ENCODE data around the gene CIT.

CIT gene

DNA sequence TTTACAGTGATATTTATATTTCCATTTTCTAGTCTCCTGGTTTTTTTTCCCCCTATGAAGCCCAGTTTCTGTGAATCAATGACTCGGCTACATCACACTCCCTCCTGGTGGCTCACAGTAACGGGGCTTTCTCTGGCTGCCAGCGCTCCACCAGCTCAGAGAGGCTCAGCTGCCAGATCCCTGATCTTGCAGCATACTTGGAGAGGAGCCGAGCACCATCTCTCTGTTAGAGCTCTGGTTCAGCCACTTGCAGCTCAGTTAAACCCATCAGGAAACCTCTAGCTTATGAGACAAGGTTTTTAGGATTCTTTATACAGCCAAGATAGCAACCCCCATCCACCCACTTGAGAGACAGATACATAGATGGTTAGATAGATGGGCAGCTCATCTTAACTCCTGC lies 74.6 kb downstream of the CIT start:
- DNase-seq (ENCODE audit: low spot score): no peak

DNA sequence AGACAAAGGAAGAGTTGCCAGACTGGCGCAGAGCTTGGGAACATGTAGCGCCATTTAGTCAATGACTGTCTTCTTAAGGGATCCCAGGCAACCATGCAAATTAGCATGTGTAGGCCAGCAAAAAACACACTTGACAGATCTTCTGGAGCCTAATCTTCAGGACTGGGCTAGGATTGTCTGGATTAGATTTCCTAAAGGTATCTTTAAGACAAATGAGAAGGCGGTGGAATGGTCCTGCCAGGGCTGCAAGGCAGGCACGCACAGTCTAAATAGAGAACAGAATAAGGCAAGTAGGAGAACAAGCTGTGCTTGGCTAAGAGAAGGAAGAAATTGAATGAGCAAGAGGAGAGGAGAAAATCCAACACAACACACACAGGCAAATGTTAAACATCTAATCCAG lies 80.0 kb downstream of the CIT start:
- DNase-seq (ENCODE audit: low spot score): no peak

DNA sequence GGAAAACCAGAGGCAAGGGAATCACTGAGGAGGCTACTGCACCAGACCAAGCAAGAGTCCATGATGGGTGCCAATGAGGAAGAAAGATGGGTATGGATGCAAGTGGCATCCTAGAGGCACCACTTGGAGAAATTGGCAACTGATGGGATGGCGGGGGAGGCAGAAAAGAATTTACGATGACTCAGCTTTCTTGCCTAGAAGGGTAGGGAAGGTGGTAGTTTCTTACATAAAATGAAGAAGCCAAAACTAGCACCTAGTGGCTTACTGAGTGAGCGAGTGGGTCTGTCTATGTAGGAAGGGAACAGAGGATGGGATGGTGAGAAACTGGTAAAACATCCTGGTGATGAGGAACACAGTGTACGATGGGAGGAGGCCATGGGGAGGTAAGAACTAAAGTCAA lies 80.8 kb downstream of the CIT start:
- no peak for DNase-seq (ENCODE audit: low spot score)

DNA sequence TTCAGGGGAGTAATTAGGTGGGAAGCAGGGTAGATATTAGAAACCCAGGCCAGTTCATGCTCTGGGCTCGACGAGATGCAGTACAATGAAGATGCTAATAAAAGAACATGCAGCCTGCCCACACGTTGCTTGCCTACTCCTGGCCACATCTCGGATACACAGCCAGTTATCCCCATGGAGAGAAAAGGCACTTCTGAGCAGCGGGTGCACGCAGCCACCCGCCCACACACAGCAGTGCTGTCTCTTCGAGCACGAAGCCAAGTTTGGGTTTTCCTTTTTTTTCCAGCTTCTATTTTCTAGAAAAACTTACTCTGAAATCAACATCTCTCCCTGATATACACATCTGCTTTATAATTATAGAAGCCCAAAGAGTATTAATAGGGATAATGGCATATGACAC lies 85.7 kb downstream of the CIT start:
- no peak for DNase-seq (ENCODE audit: low spot score)

DNA sequence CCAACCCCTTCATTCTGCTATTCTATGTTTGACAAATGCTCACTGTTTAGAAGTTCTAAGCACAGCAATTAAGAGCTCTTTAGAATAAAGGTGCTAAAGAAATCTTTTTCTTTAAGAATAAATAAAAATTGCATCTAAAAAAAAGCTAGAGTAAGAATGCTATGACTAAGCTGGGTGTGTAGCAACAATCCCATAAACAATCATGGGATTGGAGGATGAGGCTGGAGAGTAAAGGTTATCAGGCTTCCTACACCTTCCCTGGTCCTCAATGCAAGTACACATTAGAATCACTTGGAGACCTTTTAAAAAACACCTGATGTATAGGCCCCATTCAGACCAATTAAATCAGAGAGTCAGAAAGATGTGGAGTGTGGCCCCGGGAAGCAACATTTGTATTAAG lies 88.3 kb downstream of the CIT start:
- DNase-seq (ENCODE audit: low spot score): no peak

DNA sequence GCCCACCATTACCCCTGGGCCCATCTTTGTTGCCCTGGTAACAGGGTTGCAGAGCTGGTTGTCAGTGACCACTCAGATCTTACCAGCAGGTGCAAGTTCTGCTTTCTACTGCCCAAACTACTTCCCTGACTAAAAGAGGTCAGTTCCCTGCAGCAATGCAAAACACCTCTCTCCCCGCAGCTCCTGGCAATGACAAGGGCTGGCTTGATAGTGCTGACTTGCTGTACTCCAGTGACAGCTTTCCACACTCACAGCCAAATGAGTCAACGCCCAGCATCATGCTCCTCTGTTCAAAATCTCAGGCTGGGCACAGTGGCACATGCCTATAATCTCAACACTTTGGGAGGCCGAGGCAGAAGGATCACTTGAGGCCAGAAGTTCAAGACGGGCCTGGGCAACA lies 90.6 kb downstream of the CIT start:
- no peak for DNase-seq (ENCODE audit: low spot score)

DNA sequence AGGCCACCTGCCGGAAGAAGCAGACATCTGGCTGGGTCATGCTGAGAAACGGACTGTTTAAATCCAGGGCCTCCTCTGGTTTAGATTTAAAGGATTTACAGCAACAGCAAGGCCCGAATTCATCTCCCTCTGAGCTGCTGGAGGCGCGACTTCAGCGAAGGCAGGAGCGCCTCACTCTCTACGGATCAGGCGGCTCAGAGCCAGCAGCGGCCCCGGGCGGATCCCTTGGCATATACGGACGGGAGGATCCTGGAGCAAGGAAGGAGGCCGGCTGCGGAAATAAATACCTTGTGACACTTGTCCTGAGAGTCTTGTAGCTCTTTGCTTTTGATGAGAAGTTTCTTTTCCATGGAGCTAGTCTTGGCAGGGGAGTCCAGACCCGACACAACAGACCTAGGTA lies 92.4 kb downstream of the CIT start:
- no peak for DNase-seq (ENCODE audit: low spot score)

DNA sequence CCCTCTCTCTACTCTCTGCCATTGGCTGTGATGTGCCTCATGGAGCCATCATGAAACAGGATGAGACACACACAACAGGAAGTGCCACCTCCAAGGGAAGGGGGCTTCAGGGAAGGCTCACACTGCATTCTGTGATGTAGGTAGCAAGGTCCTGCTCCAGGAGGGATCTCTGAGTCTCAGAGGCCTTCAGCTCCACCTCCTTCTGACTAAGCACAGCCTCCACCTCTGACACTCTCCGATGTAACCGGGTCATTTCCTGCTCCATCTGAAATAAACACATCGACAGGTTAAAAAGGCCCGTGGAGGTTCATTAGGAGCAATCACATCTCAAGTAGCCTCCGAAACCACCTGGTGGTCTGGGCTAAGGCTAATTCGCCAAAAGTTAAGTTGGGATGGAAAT lies 93.3 kb downstream of the CIT start:
- DNase-seq (ENCODE audit: low spot score): no peak

DNA sequence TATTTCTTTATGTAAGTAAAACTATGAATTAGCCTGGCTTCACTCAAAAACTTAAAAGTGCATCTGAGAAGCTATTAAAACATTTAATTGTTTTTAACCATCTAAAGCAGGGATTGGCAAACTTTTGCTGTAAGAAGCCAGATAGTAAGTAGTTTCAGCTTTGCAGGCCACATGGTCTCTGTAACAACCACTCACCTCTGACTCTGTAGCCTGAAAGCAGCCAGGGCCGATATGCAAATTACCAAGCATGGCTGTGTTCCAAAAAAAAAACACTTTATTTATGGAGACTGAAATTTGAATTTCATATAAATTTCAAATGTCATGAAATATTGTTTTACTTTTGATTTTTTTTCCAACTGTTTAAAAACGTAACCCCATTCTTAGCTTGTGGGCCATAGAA lies 95.3 kb downstream of the CIT start:
- no peak for DNase-seq (ENCODE audit: low spot score)

DNA sequence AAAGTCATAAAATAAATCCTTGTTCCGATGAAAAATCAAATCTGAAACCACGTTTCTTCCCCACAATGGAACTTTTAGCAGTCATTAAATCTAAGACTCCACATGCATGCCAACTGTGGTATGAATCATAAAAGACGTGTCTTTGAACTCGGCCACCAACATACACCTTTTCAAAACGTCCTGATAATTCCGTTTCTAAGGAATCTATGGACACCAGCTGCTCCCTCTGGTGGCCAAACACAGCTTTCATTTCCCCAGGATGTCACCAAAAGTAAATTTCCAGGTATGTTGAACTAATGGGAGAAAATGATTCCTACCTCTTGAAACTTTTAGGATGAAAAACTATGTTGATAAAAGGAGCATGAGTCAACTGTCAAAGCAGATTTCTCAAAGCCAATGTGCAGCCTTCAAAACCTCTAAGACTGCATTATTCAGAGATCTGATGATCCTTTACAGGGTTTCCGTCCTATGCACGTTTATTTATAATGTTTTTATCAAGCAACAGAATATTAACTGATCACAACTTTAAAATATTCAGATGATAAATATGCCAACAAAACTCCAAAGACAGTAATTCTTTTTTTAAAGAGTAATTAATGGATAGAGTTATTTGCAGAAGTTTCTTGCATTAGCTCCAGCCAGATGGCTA lies 96.2 kb downstream of the CIT start:
- DNase-seq (ENCODE audit: low spot score): peak; percentile 63

DNA sequence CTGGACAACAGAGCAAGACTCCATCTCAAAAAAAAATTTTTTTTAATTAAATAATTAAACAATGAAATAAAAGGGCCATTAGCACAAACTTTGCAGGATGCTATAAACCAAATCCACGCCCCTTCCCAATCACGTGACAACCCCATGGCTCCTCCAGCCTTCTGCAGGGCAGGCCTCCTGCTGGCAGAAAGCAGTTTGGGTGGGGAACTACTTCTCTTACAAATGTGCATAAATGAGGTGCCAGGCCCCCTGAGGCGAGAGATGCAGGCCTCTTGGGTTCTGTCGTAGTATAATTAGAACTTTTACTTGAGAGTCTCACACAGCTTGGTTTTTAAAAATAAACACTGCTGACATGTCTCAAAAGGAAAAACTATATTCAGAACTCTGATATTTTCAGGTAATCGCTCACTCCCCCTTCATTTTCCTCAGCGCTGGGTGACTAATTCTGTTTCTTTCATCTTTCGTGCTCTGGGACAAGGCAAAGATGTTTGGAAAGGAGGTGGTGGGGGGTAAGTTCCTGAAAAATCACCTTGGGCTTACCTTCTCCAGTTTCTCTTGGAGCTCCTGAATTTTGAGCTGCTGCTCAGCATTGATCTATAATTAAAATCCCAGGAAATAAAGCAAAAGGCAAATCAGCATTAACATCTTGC lies 101.7 kb downstream of the CIT start:
- no peak for DNase-seq (ENCODE audit: low spot score)

DNA sequence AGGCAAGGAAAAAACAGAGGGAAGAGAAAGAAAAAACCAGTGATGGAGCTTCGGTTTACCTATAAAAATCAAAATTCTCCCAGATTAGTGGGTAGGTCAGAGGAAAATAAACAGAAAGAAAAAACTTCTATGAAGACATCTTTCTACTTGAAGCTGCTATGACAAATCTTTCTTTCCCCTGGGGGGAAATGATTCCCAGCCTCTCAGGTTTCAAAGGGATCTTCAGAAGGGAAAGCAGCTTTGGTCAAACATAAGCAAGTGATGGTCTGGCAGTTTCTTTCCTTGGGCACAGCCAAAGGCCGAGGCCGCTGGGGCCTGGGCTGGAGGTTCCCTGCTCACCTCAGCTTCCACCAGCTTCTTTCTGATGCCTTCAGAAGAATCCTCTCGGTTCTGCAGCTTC lies 104.7 kb downstream of the CIT start:
- no peak for DNase-seq (ENCODE audit: low spot score)

DNA sequence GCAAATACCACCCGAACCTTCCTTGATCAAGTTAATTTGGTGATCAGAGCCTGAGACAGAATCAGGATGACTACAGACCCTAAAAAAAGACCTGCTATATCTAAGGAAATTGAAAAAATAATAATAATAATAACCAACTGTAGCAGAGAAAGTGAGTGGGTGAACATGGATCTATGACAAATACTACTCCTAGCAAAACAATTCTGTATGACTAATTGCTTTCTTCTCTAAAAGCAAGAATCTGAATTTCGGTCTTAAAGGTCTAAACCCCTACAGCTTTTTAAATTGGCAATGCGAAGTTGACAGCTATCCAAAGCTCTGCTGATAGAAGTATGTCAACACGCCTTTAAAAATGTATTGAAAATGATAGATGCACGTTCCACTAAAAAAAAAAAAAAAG lies 107.0 kb downstream of the CIT start:
- no peak for DNase-seq (ENCODE audit: low spot score)

DNA sequence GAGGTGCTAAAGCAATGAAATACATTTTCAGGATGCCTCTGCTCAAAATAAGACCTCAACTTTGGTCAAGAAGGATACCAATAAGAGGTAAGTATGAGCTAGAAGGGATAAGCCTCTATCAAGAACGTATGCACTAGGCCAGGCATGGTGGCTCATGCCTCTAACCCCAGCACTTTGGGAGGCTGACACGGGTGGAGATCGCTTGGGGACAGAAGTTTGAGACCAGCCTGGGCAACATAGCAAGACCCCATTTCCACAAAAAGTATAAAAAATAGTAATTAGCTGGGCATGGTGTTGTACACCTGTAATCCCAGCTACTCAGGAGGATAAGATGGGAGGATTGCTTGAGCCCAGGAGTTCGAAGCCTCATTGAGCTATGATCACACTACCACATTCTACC lies 114.5 kb downstream of the CIT start:
- no peak for DNase-seq (ENCODE audit: low spot score)

DNA sequence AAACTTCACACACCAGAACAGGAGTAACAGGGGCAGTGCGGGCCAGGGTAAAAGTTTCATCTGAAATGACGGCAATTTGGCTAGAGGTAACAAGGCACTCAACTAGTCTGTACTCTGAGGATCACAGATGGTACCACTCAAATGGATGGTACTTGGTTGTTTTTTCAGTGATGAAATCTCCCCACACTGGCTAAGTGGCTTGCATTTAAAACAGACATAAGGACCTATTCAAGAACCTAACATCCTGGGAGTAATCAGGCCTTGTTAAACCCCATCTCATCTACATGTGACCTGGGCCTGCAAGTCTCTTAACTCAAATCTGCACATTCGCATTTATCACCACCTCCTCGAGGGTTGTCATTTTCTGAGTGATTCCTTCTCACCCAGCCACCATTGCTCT lies 118.4 kb downstream of the CIT start:
- DNase-seq (ENCODE audit: low spot score): no peak

DNA sequence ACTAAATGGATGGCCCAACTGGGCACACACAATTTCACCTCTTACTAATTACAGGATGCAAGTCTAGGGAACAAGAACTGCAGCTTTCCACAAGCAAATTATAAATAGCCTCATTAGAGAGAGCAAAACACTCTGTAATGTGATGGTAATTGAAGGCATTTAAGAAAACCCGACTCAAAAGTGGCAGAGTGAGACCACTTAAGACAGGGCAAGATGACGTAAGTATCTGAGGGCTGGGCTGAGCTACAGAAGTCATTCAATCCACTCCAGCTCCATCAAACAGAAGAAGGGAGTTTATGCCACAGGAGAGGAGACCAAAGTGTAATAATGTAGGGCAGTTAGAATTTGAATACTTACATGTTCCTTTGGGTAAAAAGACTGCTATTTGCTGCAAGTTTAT lies 118.9 kb downstream of the CIT start:
- DNase-seq (ENCODE audit: low spot score): no peak

DNA sequence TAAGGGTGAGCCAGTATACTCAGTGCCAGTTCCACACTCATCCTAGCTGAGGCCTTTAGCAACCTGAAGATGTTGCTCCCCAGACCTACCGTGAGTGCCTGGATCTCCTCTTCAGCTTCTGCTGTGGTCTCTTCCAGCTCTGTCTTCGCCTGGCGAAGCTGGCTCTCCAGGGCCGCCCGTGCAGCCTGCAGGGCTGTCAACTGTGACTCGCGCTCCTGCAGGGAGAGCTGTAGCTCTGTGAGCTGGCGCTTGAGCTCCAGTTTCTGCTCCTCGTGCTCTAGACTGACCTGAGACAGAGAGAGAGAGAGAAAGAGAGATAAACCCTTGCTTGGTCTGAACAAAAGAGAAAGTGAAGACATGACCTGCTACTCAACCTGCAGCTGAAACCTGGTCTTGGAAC lies 125.2 kb downstream of the CIT start:
- no peak for DNase-seq (ENCODE audit: low spot score)

DNA sequence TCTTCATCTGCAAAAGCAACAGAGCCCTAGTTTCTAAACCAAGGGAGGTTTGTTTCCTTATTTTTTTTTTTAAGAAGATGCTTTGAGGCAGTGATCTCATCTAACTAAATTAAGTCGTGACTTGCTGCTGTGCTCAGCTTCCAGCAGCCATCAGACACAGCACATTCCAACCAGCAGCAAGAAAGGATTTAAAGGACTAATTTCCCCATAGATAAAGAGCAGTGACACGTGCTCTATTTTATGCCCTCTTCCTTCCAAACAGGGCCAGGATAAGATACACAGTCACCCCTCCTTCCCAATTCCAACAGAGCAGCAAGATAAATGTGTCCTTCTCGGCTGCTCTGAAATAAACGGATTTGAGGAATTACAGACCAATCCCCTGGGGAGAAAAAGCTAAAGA lies 127.5 kb downstream of the CIT start:
- no peak for DNase-seq (ENCODE audit: low spot score)

DNA sequence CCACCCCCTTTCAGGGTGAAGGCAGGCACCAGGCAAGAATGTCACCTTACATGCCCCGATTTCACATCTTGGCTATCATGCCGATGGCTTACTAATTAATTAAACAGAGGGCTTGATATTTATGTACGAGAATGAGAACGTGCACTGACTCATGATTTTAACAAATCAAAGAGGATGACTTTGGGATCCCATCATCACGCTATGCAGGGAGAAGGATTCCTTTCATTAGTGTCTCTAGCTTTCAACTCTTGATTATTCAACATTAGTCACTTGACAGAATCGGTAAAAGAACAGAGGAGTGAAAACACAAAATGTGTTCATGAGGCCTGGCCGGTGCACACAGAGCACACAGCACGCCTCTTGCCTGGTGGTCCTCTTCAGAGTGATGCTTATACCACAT lies 128.6 kb downstream of the CIT start:
- no peak for DNase-seq (ENCODE audit: low spot score)

DNA sequence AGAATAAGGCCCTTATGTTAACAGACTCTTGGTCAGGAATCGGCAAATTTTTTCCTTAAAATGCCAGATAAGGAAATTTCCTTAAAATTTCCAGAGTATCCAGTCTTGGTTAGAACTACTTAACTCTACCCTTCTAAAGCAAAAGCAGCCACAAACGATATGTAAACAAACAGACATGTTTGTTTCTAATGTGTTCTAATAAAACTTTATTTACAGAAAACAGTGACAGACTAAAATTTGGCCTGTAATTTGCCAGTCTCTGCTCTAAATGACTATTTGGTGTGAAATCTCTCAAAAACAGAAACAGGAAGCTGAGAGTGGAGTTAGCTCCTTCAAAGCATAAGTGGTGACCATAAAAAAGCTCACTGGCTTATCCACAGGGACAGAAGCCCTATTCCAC lies 131.0 kb downstream of the CIT start:
- no peak for DNase-seq (ENCODE audit: low spot score)

DNA sequence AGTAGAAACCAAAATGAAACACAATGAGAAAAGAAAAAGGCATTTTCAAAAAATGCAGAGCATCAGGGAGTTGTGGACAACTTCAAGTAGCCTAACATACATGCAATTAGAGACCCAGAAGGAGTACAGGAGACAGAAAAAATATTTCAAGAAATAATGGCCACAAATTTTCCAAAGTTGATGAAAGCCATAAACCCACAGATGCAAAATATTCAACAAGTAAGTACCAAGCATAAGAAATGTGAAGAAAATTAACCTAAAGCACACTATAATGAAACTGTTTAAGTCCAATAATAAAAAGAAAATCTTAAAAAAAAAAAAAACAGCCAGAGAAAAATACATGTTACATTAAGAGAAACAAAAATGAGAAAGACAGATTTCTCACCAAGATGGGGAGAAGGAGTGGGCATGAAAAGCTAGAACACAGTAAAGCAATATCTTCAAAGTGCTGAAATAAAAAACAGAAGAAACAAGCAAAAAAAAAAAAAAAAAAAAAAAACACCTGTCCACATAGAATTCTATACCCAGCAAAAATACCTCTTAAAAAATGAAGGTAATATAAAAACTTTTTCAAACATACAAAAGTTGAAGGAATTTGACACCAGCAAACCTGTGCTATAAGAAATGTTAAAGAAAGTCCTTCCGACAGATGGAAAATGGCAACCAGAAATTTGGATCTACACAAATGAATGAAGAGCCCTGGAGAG lies 132.1 kb downstream of the CIT start:
- no peak for DNase-seq (ENCODE audit: low spot score)

DNA sequence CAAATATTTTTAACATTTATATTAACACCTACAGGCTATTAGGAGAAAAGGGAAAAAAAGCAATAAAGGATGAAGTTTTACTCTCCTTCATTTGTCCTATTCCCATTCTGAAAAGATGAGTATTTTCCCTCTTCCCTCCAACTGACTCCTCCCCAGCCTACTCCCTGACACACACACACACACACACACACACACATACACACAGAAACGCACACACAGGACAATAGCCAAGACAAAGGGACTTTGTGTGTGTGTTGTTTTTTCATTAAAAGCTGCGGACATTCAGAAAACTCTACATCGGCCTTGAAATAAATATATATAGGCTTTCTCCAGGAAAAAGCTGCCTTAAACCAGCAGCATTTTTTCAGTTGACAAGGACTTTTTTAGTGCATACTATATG lies 134.4 kb downstream of the CIT start:
- DNase-seq (ENCODE audit: low spot score): no peak

DNA sequence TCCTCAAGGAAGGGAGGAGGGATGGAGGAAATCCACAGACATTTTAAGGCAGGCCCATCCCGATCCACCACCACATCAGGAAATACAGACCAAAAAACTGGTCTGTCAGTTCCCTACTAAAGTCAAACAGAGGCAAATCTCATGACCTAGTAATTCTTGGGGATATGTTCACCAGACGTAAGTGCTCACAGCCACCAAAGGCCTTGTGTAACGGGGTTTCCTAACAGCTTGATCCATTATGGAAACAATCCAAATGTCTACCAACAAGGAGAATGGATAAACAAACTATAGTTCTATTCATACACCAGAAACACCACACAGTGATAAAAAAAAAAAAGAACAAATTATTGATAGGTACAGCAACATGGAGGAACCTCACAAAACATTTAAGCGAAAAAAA lies 136.3 kb downstream of the CIT start:
- no peak for DNase-seq (ENCODE audit: low spot score)

DNA sequence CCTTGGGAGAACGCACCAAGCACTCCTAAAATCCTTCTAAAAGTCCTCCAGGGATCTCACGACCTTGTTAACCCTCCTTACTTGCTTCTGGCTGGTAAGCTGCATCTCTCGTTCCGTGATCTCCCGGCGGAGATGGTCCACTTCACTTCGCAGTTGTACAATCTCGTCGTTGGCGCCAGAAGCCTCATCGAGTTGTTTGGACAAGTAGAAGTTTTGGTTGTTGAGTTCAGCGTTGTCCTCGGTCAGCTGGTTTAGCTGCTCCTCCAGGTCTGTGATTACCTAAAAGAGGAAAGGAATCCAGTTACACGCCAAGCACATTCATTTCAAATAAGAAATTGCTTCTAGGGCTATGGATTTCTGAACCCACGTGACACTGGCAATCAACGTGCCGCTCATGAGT lies 142.0 kb downstream of the CIT start:
- no peak for DNase-seq (ENCODE audit: low spot score)

Measured in SW480 (cell line).